Occipital lobe (tissue), 2 donors: ENCODE results near the gene PTK6. TPM values are rescaled to one million over a fixed set of nuclear protein-coding genes. Genes with fewer than 3 reads are reported as not detected.

ENCODE experiments used
- DNase-seq: peaks from one replicate; lab custom pipeline; 2025; lab: John Stamatoyannopoulos, UW
- total RNA-seq: library from RNA; depleted of rRNA; stranded (reverse); fragments of >200 nt; gene quantifications from one replicate; pipeline ENCODE4 v1.2.3, GENCODE V29; 2014

Gene PTK6
- total RNA-seq, 1 donor from 2014 or later, result 0.16 TPM

- DNase-seq, result no peak
Measured at GRCh38 chr20:63513207-63513606, 24.0 kb downstream of the PTK6 start.

- no peak for DNase-seq
Measured at GRCh38 chr20:63509088-63509564, 28.1 kb downstream of the PTK6 start.

GRCh38 chr20:63508072-63508768, 29.0 kb downstream of the PTK6 start:
- DNase-seq, result no peak

- DNase-seq, result no peak
Measured at GRCh38 chr20:63507083-63507743, 30.0 kb downstream of the PTK6 start.

GRCh38 chr20:63505723-63506122, 31.5 kb downstream of the PTK6 start:
- DNase-seq, result no peak

- no peak for DNase-seq
Measured at GRCh38 chr20:63505281-63505680, 31.9 kb downstream of the PTK6 start.

GRCh38 chr20:63504642-63505041, 32.5 kb downstream of the PTK6 start:
- no peak for DNase-seq

- DNase-seq, result no peak
Measured at GRCh38 chr20:63503524-63503923, 33.7 kb downstream of the PTK6 start.

GRCh38 chr20:63502671-63503172, 34.5 kb downstream of the PTK6 start:
- DNase-seq, result no peak

- DNase-seq, result peak; percentile 59
Measured at GRCh38 chr20:63501818-63502670, 35.1 kb downstream of the PTK6 start.

- no peak for DNase-seq
Measured at GRCh38 chr20:63500902-63501817, 36.0 kb downstream of the PTK6 start.

GRCh38 chr20:63500151-63500901, 36.9 kb downstream of the PTK6 start:
- no peak for DNase-seq

GRCh38 chr20:63499338-63499969, 37.7 kb downstream of the PTK6 start:
- no peak for DNase-seq

- peak; percentile 56 for DNase-seq
Measured at GRCh38 chr20:63498960-63499337, 38.2 kb downstream of the PTK6 start, which contains the start of gene EEF1A2. Gene EEF1A2, minus strand, starts transcription at chr20:63499083. Its CDS starts 1,320 bp downstream, at chr20:63497763.

GRCh38 chr20:63497946-63498935, 38.9 kb downstream of the PTK6 start:
- DNase-seq, result peak; percentile 33

GRCh38 chr20:63497138-63497945, 39.8 kb downstream of the PTK6 start:
- DNase-seq, result no peak

GRCh38 chr20:63496596-63497120, 40.5 kb downstream of the PTK6 start:
- no peak for DNase-seq
